ENCODE data around the gene TENT5A.

The TENT5A gene

DNA sequence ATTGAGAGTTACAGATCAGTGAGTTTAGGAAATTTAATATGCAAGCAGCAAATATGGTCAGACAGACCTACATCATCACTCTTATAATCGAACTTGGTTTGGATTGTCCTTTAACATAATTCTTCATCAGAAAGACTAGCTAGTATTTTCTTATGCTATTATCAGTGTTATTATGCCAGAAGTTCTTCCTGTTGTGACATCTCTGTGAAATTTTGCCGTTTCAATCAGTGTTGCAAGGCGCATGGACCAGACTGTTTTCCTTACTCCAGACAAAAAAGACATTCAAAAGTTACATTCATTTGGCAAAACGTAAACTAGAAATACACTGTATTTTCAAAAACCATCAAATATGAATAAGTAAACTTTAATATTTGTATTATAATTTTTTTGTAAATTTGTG, 5.7 kb upstream of the TENT5A start:
- Histone ChIP-seq H3K36me3 (ENCODE audit: control insufficient read depth, low read depth, low read length) (no peaks in the 10 kb centered on the region), H3K4me1 (ENCODE audit: control insufficient read depth, low read depth, low read length) (peaks cover 8% of the 10 kb centered on the region), H3K9ac (ENCODE audit: low read length) (no peak overlapping the region), H3K9me3 (ENCODE audit: control insufficient read depth, low read depth, low read length) (no peaks in the 10 kb centered on the region), H3K27ac (ENCODE audit: low read length) (no peak overlapping the region), H3K4me3 (ENCODE audit: low read length) (no peak overlapping the region), H3K27me3 (ENCODE audit: control insufficient read depth, insufficient read depth, low read length) (peaks cover 21% of the 10 kb centered on the region)

- no peak overlapping the region for H3K9ac ChIP-seq (ENCODE audit: low read length)
- no peaks in the 10 kb centered on the region for H3K9me3 ChIP-seq (ENCODE audit: control insufficient read depth, low read depth, low read length)
- H3K27me3 ChIP-seq (ENCODE audit: control insufficient read depth, insufficient read depth, low read length), result peaks cover 27% of the 10 kb centered on the region
- no peak overlapping the region for H3K27ac ChIP-seq (ENCODE audit: low read length)
- no peak overlapping the region for H3K4me3 ChIP-seq (ENCODE audit: low read length)
- no peaks in the 10 kb centered on the region for H3K36me3 ChIP-seq (ENCODE audit: control insufficient read depth, low read depth, low read length)
- H3K4me1 ChIP-seq (ENCODE audit: control insufficient read depth, low read depth, low read length), result peaks cover 8% of the 10 kb centered on the region
Observed at GRCh38 chr6:81756690-81757089, 4.2 kb upstream of the TENT5A start.

GRCh38 chr6:81755551-81755950, 3.1 kb upstream of the TENT5A start:
- H3K4me1 ChIP-seq (ENCODE audit: control insufficient read depth, low read depth, low read length), result peaks cover 8% of the 10 kb centered on the region
- H3K9me3 ChIP-seq (ENCODE audit: control insufficient read depth, low read depth, low read length), result no peaks in the 10 kb centered on the region
- H3K27me3 ChIP-seq (ENCODE audit: control insufficient read depth, insufficient read depth, low read length), result peaks cover 38% of the 10 kb centered on the region
- no peaks in the 10 kb centered on the region for H3K36me3 ChIP-seq (ENCODE audit: control insufficient read depth, low read depth, low read length)
- no peak overlapping the region for H3K27ac ChIP-seq (ENCODE audit: low read length)
- H3K9ac ChIP-seq (ENCODE audit: low read length), result no peak overlapping the region
- no peak overlapping the region for H3K4me3 ChIP-seq (ENCODE audit: low read length)

DNA sequence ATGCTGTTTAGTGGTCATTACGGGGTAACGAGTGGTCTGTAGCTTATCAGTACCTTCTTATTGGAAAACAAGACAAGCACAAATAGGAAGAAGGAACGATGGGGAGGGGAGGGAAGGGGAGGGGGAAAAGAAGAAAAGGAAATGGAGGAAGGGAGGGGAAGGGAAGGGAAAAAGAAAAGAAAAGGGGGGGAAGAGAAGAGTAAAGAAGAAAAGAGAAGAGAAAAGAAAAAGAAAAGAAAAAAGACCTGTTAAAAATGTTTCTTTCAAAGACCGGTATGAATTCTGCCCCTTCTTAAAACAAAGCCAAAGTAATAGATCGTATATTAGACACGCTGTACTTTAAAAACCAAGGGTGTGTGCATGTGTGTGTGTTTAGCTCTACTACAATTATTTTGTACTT, 2.4 kb upstream of the TENT5A start:
- H3K9me3 ChIP-seq (ENCODE audit: control insufficient read depth, low read depth, low read length), result no peaks in the 10 kb centered on the region
- no peaks in the 10 kb centered on the region for H3K36me3 ChIP-seq (ENCODE audit: control insufficient read depth, low read depth, low read length)
- no peak overlapping the region for H3K4me3 ChIP-seq (ENCODE audit: low read length)
- peaks cover 8% of the 10 kb centered on the region for H3K4me1 ChIP-seq (ENCODE audit: control insufficient read depth, low read depth, low read length)
- H3K27me3 ChIP-seq (ENCODE audit: control insufficient read depth, insufficient read depth, low read length), result peaks cover 45% of the 10 kb centered on the region
- no peak overlapping the region for H3K27ac ChIP-seq (ENCODE audit: low read length)
- no peak overlapping the region for H3K9ac ChIP-seq (ENCODE audit: low read length)

GRCh38 chr6:81753711-81754577, 1.5 kb upstream of the TENT5A start:
- H3K27me3 ChIP-seq (ENCODE audit: control insufficient read depth, insufficient read depth, low read length), result peaks cover 47% of the 10 kb centered on the region
- H3K4me3 ChIP-seq (ENCODE audit: low read length), result peak overlapping the region; percentile 78
- H3K36me3 ChIP-seq (ENCODE audit: control insufficient read depth, low read depth, low read length), result no peaks in the 10 kb centered on the region
- H3K9ac ChIP-seq (ENCODE audit: low read length), result peak overlapping the region; percentile 21
- H3K27ac ChIP-seq (ENCODE audit: low read length), result no peak overlapping the region
- H3K9me3 ChIP-seq (ENCODE audit: control insufficient read depth, low read depth, low read length), result no peaks in the 10 kb centered on the region
- peaks cover 8% of the 10 kb centered on the region for H3K4me1 ChIP-seq (ENCODE audit: control insufficient read depth, low read depth, low read length)

- Histone ChIP-seq H3K9ac (ENCODE audit: low read length) (peak overlapping the region; percentile 36), H3K4me3 (ENCODE audit: low read length) (peak overlapping the region; percentile 78), H3K9me3 (ENCODE audit: control insufficient read depth, low read depth, low read length) (no peaks in the 10 kb centered on the region), H3K36me3 (ENCODE audit: control insufficient read depth, low read depth, low read length) (no peaks in the 10 kb centered on the region), H3K4me1 (ENCODE audit: control insufficient read depth, low read depth, low read length) (peaks cover 8% of the 10 kb centered on the region), H3K27ac (ENCODE audit: low read length) (no peak overlapping the region), H3K27me3 (ENCODE audit: control insufficient read depth, insufficient read depth, low read length) (peaks cover 47% of the 10 kb centered on the region)
Observed at GRCh38 chr6:81752921-81753710, 635 bp upstream of the TENT5A start.

DNA sequence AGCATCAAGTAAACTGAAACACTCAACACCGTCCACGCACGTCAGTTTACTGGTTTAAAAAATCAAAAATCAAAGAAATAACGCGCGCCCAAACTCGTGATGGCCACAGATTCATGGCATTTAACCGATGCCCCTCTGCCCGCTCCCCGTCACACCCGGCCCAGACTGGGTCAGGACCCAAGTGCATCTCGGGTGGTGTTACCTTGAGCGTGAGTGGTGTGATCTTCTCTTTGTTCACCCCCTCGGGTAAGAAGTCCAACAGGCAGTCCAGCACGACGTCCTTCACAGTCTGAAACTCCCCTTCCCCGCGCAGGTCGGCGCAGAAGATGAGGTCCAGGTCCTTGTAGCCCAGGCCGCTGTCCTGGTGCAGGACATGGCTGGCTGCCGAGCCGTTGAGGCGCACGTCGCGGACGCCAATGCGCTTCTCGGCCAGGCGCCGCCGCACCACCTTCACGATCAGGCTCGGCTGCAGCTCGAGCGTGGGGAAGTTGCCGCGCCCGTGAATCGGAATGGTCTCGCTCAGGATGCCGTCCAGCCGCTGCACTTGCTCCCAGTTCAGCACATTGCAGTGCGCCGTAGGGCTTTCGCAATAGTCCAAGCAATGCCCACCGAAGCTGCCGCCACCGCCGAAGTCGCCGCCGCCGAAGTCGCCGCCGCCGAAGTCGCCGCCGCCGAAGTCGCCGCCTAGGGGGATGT, 945 bp downstream of the TENT5A start:
- Histone ChIP-seq H3K4me3 (ENCODE audit: low read length) (peak overlapping the region; percentile 78), H3K27ac (ENCODE audit: low read length) (no peak overlapping the region), H3K27me3 (ENCODE audit: control insufficient read depth, insufficient read depth, low read length) (peaks cover 47% of the 10 kb centered on the region), H3K9ac (ENCODE audit: low read length) (peak overlapping the region; percentile 31), H3K9me3 (ENCODE audit: control insufficient read depth, low read depth, low read length) (no peaks in the 10 kb centered on the region), H3K4me1 (ENCODE audit: control insufficient read depth, low read depth, low read length) (no peaks in the 10 kb centered on the region), H3K36me3 (ENCODE audit: control insufficient read depth, low read depth, low read length) (no peaks in the 10 kb centered on the region)

DNA sequence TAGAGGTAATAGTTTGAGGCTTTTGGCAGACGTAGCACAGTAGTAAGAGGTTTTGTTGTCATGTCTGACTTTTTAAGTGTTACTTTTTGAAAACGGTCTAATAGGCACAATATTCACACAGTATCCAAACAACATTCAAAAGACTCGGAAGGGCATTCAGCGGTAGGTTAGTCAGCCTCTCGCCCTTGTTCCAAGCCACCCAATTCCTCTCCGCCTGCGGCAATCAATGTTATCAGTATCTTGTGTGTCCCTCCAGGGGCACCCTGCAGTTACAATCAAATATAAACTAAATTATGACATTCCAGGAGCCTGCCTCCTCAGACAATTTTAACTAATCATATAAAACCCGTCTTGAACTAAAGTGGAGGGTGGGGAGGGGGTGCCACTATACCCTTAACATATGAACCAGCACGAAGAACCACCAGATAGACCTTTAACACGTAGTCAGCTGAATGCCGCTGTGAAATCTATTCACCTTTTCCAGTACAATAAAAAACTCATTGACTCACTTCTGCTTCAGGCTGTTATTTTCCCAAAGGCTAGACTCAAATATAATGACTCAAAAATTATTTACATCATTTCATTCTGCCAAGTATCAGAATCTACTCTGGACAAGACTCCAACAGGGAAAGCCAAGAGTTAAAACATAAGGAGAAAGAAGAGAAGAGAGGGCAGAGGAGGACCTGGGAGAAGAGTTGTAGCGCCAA, 1.6 kb downstream of the TENT5A start:
- no peaks in the 10 kb centered on the region for H3K9me3 ChIP-seq (ENCODE audit: control insufficient read depth, low read depth, low read length)

GRCh38 chr6:81750200-81750599, 2.3 kb downstream of the TENT5A start:
- peaks cover 46% of the 10 kb centered on the region for H3K27me3 ChIP-seq (ENCODE audit: control insufficient read depth, insufficient read depth, low read length)
- no peak overlapping the region for H3K27ac ChIP-seq (ENCODE audit: low read length)
- no peaks in the 10 kb centered on the region for H3K9me3 ChIP-seq (ENCODE audit: control insufficient read depth, low read depth, low read length)
- H3K4me1 ChIP-seq (ENCODE audit: control insufficient read depth, low read depth, low read length), result no peaks in the 10 kb centered on the region
- no peak overlapping the region for H3K4me3 ChIP-seq (ENCODE audit: low read length)
- H3K9ac ChIP-seq (ENCODE audit: low read length), result no peak overlapping the region
- H3K36me3 ChIP-seq (ENCODE audit: control insufficient read depth, low read depth, low read length), result no peaks in the 10 kb centered on the region

More for the DNA sequence above, 1.6 kb downstream of the TENT5A start:
- H3K27me3 ChIP-seq (ENCODE audit: control insufficient read depth, insufficient read depth, low read length), result peaks cover 47% of the 10 kb centered on the region
- no peaks in the 10 kb centered on the region for H3K4me1 ChIP-seq (ENCODE audit: control insufficient read depth, low read depth, low read length)
- H3K36me3 ChIP-seq (ENCODE audit: control insufficient read depth, low read depth, low read length), result no peaks in the 10 kb centered on the region
- H3K9ac ChIP-seq (ENCODE audit: low read length), result peak overlapping the region; percentile 31
- H3K27ac ChIP-seq (ENCODE audit: low read length), result no peak overlapping the region
- H3K4me3 ChIP-seq (ENCODE audit: low read length), result peak overlapping the region; percentile 78

- no peaks in the 10 kb centered on the region for H3K36me3 ChIP-seq (ENCODE audit: control insufficient read depth, low read depth, low read length)
- H3K27me3 ChIP-seq (ENCODE audit: control insufficient read depth, insufficient read depth, low read length), result peaks cover 41% of the 10 kb centered on the region
- no peaks in the 10 kb centered on the region for H3K9me3 ChIP-seq (ENCODE audit: control insufficient read depth, low read depth, low read length)
- no peaks in the 10 kb centered on the region for H3K4me1 ChIP-seq (ENCODE audit: control insufficient read depth, low read depth, low read length)
- H3K27ac ChIP-seq (ENCODE audit: low read length), result no peak overlapping the region
- no peak overlapping the region for H3K4me3 ChIP-seq (ENCODE audit: low read length)
- no peak overlapping the region for H3K9ac ChIP-seq (ENCODE audit: low read length)
Observed at GRCh38 chr6:81749707-81750106, 2.8 kb downstream of the TENT5A start.

DNA sequence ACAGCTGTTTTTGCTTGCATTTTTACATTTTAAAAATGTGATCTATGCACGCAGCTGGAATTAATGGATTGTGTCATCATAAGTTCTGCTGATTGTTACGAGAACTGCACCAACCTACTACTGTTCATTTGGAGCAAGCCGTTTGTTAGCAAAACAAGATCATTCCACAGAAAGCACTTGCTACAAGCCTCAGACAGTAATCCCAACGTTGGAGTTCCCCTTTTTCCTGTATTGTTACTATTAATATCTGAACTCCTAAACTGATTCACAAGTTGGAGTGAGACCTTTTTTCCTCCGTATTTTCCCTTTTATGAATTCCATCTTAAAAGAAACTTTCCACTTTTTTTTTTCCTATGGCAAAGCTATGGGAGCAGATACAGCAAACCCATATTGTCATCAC, 3.5 kb downstream of the TENT5A start:
- Histone ChIP-seq H3K9ac (ENCODE audit: low read length) (no peak overlapping the region), H3K4me3 (ENCODE audit: low read length) (no peak overlapping the region), H3K36me3 (ENCODE audit: control insufficient read depth, low read depth, low read length) (no peaks in the 10 kb centered on the region)

More for the DNA sequence above, 3.5 kb downstream of the TENT5A start:
- H3K27me3 ChIP-seq (ENCODE audit: control insufficient read depth, insufficient read depth, low read length), result peaks cover 33% of the 10 kb centered on the region
- H3K9me3 ChIP-seq (ENCODE audit: control insufficient read depth, low read depth, low read length), result no peaks in the 10 kb centered on the region
- no peaks in the 10 kb centered on the region for H3K4me1 ChIP-seq (ENCODE audit: control insufficient read depth, low read depth, low read length)
- H3K27ac ChIP-seq (ENCODE audit: low read length), result no peak overlapping the region
